GM12892 (cell line): ENCODE measurements around the gene OPHN1.

Experiments
- POLR2A ChIP-seq: IDR thresholded peaks from 2 replicates; pipeline ENCODE4 v1.6.1; 2011; ENCODE audit warnings: low read depth, low read length, control low read depth
- POLR2AphosphoS5 ChIP-seq: IDR thresholded peaks from 2 replicates; pipeline ENCODE4 v1.6.1; 2011; ENCODE audit warnings: low read depth, low read length, control low read depth

- no peak for TF ChIP-seq POLR2A
- TF ChIP-seq POLR2AphosphoS5: no peak
Observed at GRCh38 chrX:68292471-68292870, 140.8 kb downstream of the OPHN1 start.
